K562 (cell line): ENCODE data around the gene LRRK1. TPM values are rescaled to one million over a fixed set of nuclear protein-coding genes. Genes with fewer than 3 reads are reported as not detected.

ENCODE experiments used
- ATAC-seq: fragments of 200-7000 bp; cut with Tn5 transposase; 3 replicates; pipeline ENCODE4 v1.9.1; 2020; ENCODE audit warnings: moderate library complexity
- BruUV-seq: library from RNA; stranded (reverse); fragments of 400-500 nt; replicated peaks from 2 replicates; lab custom pipeline; 2021; lab: Mats Ljungman, UMichigan
- CTCF ChIA-PET: fragments of 300-600 bp; formaldehyde crosslinking; extraction: SDS; loops from one replicate; lab custom pipeline; 2021; ENCODE audit warnings: low intra/inter-chr PET ratio; lab: Yijun Ruan, JAX
- POLR2A ChIA-PET: fragments of 300-600, 350-650 bp; sonication (Branson Sonifier 250); formaldehyde crosslinking; extraction: SDS; loops from one replicate; lab custom pipeline; 2021; ENCODE audit warnings: antibody characterized with exemption, inconsistent platforms; lab: Yijun Ruan, JAX
- DNase-seq, 4 experiments: peaks; one replicate each; pipeline versions ENCODE4 v3.0.0 to v3.0.0-alpha.2; 2011 to 2018; ENCODE audit warnings: low spot score in 3 of 4, mixed read lengths in 3 of 4; ENCODE audit errors: extremely low read depth in 1 of 4
- FAIRE-seq: peaks from 2 replicates; lab custom pipeline; 2011; peaks lifted over from hg19 to GRCh38; lab: Jason Lieb, UNC
- H2AFZ ChIP-seq: 2 replicates; pipeline ENCODE4 v1.6.0; 2011; ENCODE audit warnings: low read depth, low read length, control low read depth, inconsistent platforms
- H3K27ac ChIP-seq: fragments of 200-600 bp; 3 replicates; pipeline ENCODE4 v1.8.0; 2011; ENCODE audit warnings: low read depth, mild to moderate bottlenecking, control low read depth, inconsistent platforms, low read length, moderate library complexity, mixed read lengths; ENCODE audit errors: extremely low read depth
- H3K27me3 ChIP-seq, 2 experiments: fragments of 300-600 bp in 1 of 2; 2 replicates in 1 of 2; 3 replicates in 1 of 2; pipeline versions ENCODE4 v1.6.0 to v1.8.0; 2011; ENCODE audit warnings: inconsistent platforms in 2 of 2, low read length in 2 of 2, mild to moderate bottlenecking in 1 of 2, mixed read lengths in 1 of 2, moderate library complexity in 1 of 2; ENCODE audit not compliant: control insufficient read depth in 2 of 2, insufficient read depth in 2 of 2
- H3K36me3 ChIP-seq: fragments of 300-600 bp; 3 replicates; pipeline ENCODE4 v1.8.0; 2011; ENCODE audit warnings: mild to moderate bottlenecking, low read length, inconsistent platforms; ENCODE audit not compliant: control insufficient read depth, insufficient read depth
- H3K4me1 ChIP-seq, 2 experiments: fragments of 200-600 bp in 1 of 2; replicated peaks in 1 of 2; 2 replicates in 1 of 2; 3 replicates in 1 of 2; pipeline versions ENCODE4 v1.5.1 to v1.8.0; 2011; ENCODE audit warnings: inconsistent platforms in 2 of 2, low read length in 2 of 2, mild to moderate bottlenecking in 1 of 2, mixed read lengths in 1 of 2, moderate library complexity in 1 of 2; ENCODE audit not compliant: control insufficient read depth in 2 of 2, insufficient read depth in 2 of 2
- H3K4me2 ChIP-seq: 2 replicates; pipeline ENCODE4 v1.6.1; 2011; ENCODE audit warnings: low read length, control low read depth, inconsistent platforms, mixed read lengths; ENCODE audit not compliant: insufficient read depth
- H3K4me3 ChIP-seq: fragments of 200-600 bp; sonication (generic), shearing (Covaris generic); 2 replicates; pipeline ENCODE4 v1.5.1; 2016; ENCODE audit warnings: control low read depth, inconsistent platforms
- H3K79me2 ChIP-seq: fragments of 200-600 bp; 3 replicates; pipeline ENCODE4 v1.8.0; 2011; ENCODE audit warnings: low read length, inconsistent platforms; ENCODE audit not compliant: control insufficient read depth, insufficient read depth
- H3K9ac ChIP-seq, 2 experiments: 2 replicates each; pipeline versions ENCODE4 v1.6.0 to v1.6.1; 2011; ENCODE audit warnings: low read depth in 2 of 2, low read length in 2 of 2, control low read depth in 1 of 2, inconsistent platforms in 1 of 2, mild to moderate bottlenecking in 1 of 2, mixed read lengths in 1 of 2; ENCODE audit not compliant: insufficient read depth in 1 of 2
- H3K9me1 ChIP-seq: one replicate; pipeline ENCODE4 v1.6.0; 2011; ENCODE audit warnings: inconsistent platforms, mild to moderate bottlenecking, low read length, moderate library complexity; ENCODE audit not compliant: control insufficient read depth, insufficient read depth
- H3K9me3 ChIP-seq: replicated peaks from 2 replicates; pipeline ENCODE4 v1.5.1; 2011; ENCODE audit warnings: low read depth, low read length, inconsistent platforms; ENCODE audit not compliant: control insufficient read depth, insufficient read depth
- H4K20me1 ChIP-seq: replicated peaks from 2 replicates; pipeline ENCODE4 v1.6.1; 2011; ENCODE audit warnings: low read length, inconsistent platforms, mixed read lengths; ENCODE audit not compliant: control insufficient read depth, insufficient read depth
- CBFB ChIP-seq: sonication (generic); formaldehyde crosslinking; IDR thresholded peaks from 2 replicates; pipeline ENCODE4 v1.4.0; 2020; ENCODE audit warnings: mild to moderate bottlenecking, missing genetic modification reagents
- E2F3 ChIP-seq: fragments of 250-450 bp; sonication (Bioruptor Pico); IDR thresholded peaks from 2 replicates; pipeline ENCODE4 v1.4.0; 2020; ENCODE audit warnings: mild to moderate bottlenecking
- FOXP4 ChIP-seq: sonication (generic); formaldehyde crosslinking; IDR thresholded peaks from 2 replicates; pipeline ENCODE4 v1.8.0; 2022; ENCODE audit warnings: mild to moderate bottlenecking, missing genetic modification reagents, borderline replicate concordance
- JUN ChIP-seq, 2 experiments: sonication (generic) in 1 of 2; formaldehyde crosslinking in 1 of 2; IDR thresholded peaks; 2 replicates each; pipeline versions ENCODE4 v1.6.1 to v1.8.0; 2012 to 2022; ENCODE audit warnings: borderline replicate concordance in 2 of 2, mild to moderate bottlenecking in 2 of 2, improper control_type of control experiment in 1 of 2, low read depth in 1 of 2, low read length in 1 of 2, missing genetic modification reagents in 1 of 2
- NCOA2 ChIP-seq, 2 experiments: fragments of 450-650 bp; IDR thresholded peaks; 2 replicates each; pipeline ENCODE4 v1.6.1; 2018; ENCODE audit warnings: mild to moderate bottlenecking in 2 of 2, moderate library complexity in 1 of 2; ENCODE audit not compliant: partially characterized antibody in 2 of 2
- POLR3G ChIP-seq: IDR thresholded peaks from 2 replicates; pipeline ENCODE4 v1.6.1; 2011; ENCODE audit not compliant: insufficient read length, insufficient replicate concordance; ENCODE audit errors: extremely low read depth
- RBM34 ChIP-seq: fragments of 200-400 bp; formaldehyde crosslinking; IDR thresholded peaks from 2 replicates; pipeline ENCODE4 v1.6.1; 2018; ENCODE audit warnings: low read length, borderline replicate concordance; ENCODE audit not compliant: insufficient read depth
- RREB1 ChIP-seq: fragments of 250-450 bp; sonication (Bioruptor Pico); IDR thresholded peaks from 2 replicates; pipeline ENCODE4 v1.4.0; 2020
- SNIP1 ChIP-seq: fragments of 450-650 bp; IDR thresholded peaks from 2 replicates; pipeline ENCODE4 v1.7.1; 2017; ENCODE audit warnings: low read depth, mild to moderate bottlenecking
- TBL1XR1 ChIP-seq, 2 experiments: IDR thresholded peaks; 2 replicates each; pipeline ENCODE4 v1.6.1; 2012; ENCODE audit warnings: improper control_type of control experiment in 2 of 2, low read length in 2 of 2, mild to moderate bottlenecking in 1 of 2
- WGBS: fragments of 100-300 bp; shearing (Covaris generic); methylation state at CpG from one replicate; pipeline ENCODE4 v1.1.6; 2016; ENCODE audit warnings: low coverage, mixed read lengths; ENCODE audit not compliant: insufficient coverage; ENCODE audit errors: missing lambda C conversion rate; 5-methylcytosine and 5-hydroxymethylcytosine counted together
- in situ Hi-C: fragments of 300-500 bp; cut with MboI; formaldehyde crosslinking; loops from 4 replicates; pipeline ENCODE4 v1.15.0; 2018; ENCODE audit warnings: inconsistent platforms, mixed read lengths
- intact Hi-C: fragments of 100-400 bp; cut with micrococcal nuclease; formaldehyde crosslinking; loops from 2 replicates; pipeline ENCODE4 v1.14.2; 2022
- polyA plus RNA-seq, 8 experiments: library from polyadenylated mRNA; depleted of rRNA in 4 of 8; stranded (reverse) in 5 of 8; unstranded in 3 of 8; fragments of >200 nt; fragmentation: Nextera tagmentation in 2 of 8; fragmentation: Illumina TruSeq in 1 of 8; extraction: Ambion mirVana in 2 of 8; extraction: Trizol in 1 of 8; gene quantifications; 2 replicates each; pipeline versions ENCODE4 v1.2.1 to v1.2.3, GENCODE V29; 2011 to 2014; ENCODE audit warnings: inconsistent platforms in 1 of 8, missing spikeins in 1 of 8
- total RNA-seq, 7 experiments: library from RNA; depleted of rRNA in 6 of 7; stranded (reverse); fragments of >200 nt in 6 of 7; fragmentation: Illumina TruSeq in 2 of 7; extraction: Trizol in 2 of 7; gene quantifications; 2 replicates each; pipeline versions ENCODE4 v1.2.1 to v1.2.3, GENCODE V29; 2011 to 2021; ENCODE audit warnings: low replicate concordance in 1 of 7

The LRRK1 gene
- total and polyA plus RNA-seq, 9 of the 15 experiments (the other 6 are each of a cell fraction or from before 2014, with no cell fraction given): 0.01 to 1.5 (median 0.11) TPM

- no peak for TF ChIP-seq RREB1 (CRISPR knock-in tag)
- TF ChIP-seq E2F3 (CRISPR knock-in tag): no peak
- TF ChIP-seq, all 486 proteins: peak for 0
Measured at GRCh38 chr15:100897221-100898151, 21.7 kb upstream of the LRRK1 start (continued).

- intact Hi-C loops (no loop called here), in situ Hi-C loops (no loop called here)
- DNase-seq (no peak), FAIRE-seq (no peak), ATAC-seq (no peak)
- CTCF ChIA-PET: no interaction called here
- Histone ChIP-seq H3K27me3 (peaks cover 31 to 78% of the 10 kb centered on the region in 2 experiments), H3K36me3 (no peaks in the 10 kb centered on the region), H4K20me1 (no peaks in the 10 kb centered on the region; the same call in 1 of the 2 replicates), H2AFZ (no peak overlapping the region), H3K4me2 (no peak overlapping the region), H3K79me2 (no peaks in the 10 kb centered on the region), H3K9ac (no peak overlapping the region; a peak in 1 of 4 replicates), H3K9me3 (no peaks in the 10 kb centered on the region), H3K9me1 (no peaks in the 10 kb centered on the region), H3K4me1 (no peaks in the 10 kb centered on the region), H3K4me3 (no peak overlapping the region), H3K27ac (no peak overlapping the region)
- 0% methylated on average over 9 of the region's 9 CpGs for WGBS
- POLR2A ChIA-PET: interaction anchor here (1.0 kb wide), 1 partner anchor 110 kb away, joined by 4 read pairs; no protein-coding TSS in a partner anchor
- BruUV-seq: no TSS peak
- TF ChIP-seq FOXP4: no peak
- no peak for TF ChIP-seq SNIP1
- TF ChIP-seq POLR3G: no peak
- no peak for TF ChIP-seq NCOA2 (IDR thresholded peaks at IDR 0.05; ENCODE audit: partially characterized antibody in 2 of 2)
- TF ChIP-seq RBM34: no peak
- TF ChIP-seq CBFB (CRISPR knock-in tag): no peak
- TF ChIP-seq TBL1XR1 (IDR thresholded peaks at IDR 0.05; ENCODE audit: low read length in 2 of 2): no peak
- TF ChIP-seq JUN (IDR thresholded peaks at IDR 0.05; ENCODE audit: borderline replicate concordance, low read depth, low read length): no peak
- no peak for TF ChIP-seq JUN (CRISPR knock-in tag; IDR thresholded peaks at IDR 0.05; ENCODE audit: borderline replicate concordance)
Measured at GRCh38 chr15:100898152-100898490, 21.0 kb upstream of the LRRK1 start.
